GM18511 (cell line): ENCODE measurements around the gene KIF7.

Experiments used
- ATAC-seq: cut with Tn5 transposase; IDR thresholded peaks from one replicate; pipeline ENCODE4 v1.9.1; 2021; ENCODE audit warnings: mild to moderate bottlenecking, moderate library complexity; ENCODE audit not compliant: unreplicated experiment

KIF7 gene

GRCh38 chr15:89669941-89670340 lies 14.7 kb upstream of the KIF7 start:
- no peak for ATAC-seq

DNA sequence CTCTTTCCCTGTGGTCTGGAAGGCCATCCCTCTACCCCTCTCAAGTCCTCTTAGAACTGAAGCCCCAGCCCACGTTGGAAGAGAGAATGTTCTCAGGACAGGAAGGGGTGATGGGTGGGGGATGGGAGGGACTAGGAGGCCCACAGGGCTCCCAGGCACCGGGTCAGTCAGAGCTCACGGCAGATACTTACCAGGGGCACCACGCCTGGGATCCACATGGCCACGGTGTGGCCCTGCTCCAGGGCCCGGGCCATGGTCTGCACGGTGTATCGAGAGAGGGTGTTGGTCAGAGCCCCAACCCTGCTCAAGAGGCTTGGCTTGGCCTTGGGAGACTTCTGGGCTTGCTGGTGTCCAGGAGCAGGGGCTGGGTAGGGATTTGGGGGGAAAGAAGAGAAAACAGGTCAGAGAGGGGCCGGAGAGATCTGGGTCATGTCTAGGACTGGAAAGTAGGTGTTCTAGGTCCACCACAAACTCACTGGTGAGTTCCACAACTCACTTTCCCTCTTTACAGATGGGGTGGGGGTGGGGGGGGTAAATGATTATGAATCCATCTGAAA lies 14.1 kb upstream of the KIF7 start:
- no peak for ATAC-seq

DNA sequence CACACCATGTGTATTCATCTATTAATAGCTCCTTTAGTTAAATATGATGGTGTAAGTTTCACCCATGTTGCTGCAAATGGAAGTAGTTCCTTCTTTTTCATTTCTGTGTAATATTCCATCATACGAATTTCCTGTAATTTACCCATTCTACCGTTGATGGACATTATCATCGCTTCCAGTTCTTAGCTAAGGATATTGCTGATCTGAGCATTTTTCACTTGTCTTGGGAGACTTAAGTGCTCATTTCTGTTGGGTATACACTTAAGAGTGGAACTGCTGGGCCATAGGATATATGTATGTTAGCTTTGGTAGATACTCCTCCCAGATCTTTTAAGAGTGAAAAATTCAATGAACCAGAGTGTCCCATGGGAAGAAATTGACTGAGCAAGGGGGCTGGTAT lies 12.9 kb upstream of the KIF7 start:
- ATAC-seq = no peak

GRCh38 chr15:89667706-89667960 lies 12.4 kb upstream of the KIF7 start:
- ATAC-seq = no peak

GRCh38 chr15:89666858-89667705 lies 11.8 kb upstream of the KIF7 start:
- ATAC-seq = no peak

- ATAC-seq = peak; percentile 28
Observed at GRCh38 chr15:89666184-89666857, 11.1 kb upstream of the KIF7 start.

DNA sequence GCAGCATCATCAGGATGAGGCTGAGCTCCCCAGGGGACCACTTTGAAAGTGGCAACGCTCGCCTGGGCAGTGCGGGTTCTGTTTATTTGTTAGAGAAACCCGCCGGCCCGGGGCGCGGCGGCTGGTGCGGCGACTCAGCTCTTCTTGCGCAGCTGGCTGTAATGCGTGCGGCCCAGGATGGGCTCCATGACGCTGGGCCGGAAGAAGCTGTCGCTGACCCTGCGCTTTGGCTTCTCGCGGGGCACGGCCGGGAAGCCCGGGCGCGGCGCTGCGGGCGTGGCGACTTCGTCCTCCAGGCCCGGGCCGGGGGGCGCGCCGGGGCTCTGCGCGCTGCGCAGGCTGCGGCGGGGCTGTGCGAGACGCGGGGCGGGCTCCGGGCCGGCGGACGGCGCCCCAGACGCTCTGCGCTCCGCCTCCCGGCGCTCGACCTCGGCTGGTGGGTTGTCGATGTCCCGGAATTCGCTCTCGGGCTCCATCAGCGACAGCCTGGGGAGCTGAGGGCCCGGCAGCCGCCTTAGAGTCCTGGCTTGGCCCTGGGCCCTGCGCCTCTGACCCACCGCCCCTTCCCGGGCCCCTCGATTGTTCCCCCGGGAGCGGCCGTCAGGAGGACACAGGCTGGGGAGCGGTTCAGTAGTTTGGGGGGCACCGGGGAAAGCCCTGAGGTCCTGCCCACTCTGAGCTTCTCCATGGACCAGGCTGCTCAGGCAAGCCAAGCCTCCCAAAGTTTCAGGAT lies 10.3 kb upstream of the KIF7 start:
- ATAC-seq = peak; percentile 71

- ATAC-seq = no peak
Observed at GRCh38 chr15:89664441-89665350, 9.4 kb upstream of the KIF7 start.

GRCh38 chr15:89662893-89663626 lies 7.8 kb upstream of the KIF7 start:
- no peak for ATAC-seq

DNA sequence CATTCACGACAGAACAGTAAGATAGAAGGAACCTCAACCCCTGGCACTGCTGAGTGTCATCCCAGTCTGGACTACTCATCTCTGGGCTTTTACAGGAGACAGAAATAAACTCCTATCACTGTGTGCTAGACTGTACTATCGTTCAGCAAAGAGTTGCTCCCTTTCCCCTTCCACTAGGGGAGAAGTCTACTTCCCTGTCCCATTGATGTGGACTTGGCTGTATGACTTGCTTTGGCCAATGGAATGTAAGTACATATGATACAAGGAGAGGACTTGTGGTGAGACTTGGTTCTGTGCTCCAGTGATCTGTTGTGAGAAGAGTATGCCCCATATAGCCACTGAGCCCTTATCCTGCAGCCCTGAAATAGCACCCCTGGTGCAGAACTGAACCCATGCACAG lies 5.3 kb upstream of the KIF7 start:
- ATAC-seq = no peak

- ATAC-seq = no peak
Observed at GRCh38 chr15:89659295-89659694, 4.0 kb upstream of the KIF7 start.

- no peak for ATAC-seq
Observed at GRCh38 chr15:89657686-89658200, 2.5 kb upstream of the KIF7 start.

- ATAC-seq = no peak
Observed at GRCh38 chr15:89656116-89656815, 999 bp upstream of the KIF7 start.

DNA sequence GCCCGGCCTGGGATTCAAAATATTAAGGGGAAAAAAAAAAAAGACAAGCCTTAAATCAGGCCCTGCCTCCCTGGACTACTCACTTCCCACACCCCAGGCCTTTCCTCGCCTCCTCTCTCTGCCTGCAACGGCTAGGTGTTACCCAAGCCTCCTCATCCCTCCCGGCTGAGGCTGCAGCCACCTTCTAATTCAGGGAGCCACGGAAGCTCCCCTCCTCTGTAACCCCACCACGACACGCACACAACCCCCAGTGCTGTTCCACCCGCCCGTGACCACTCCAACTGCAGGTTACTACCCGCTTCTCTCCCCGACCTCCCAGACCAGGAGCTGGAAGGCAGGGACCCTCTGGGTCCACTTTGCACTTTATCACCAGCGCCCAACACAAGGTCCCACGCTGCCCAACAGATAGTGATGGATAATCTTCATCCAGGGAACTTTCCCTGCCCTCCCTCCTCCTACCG lies 936 bp downstream of the KIF7 start:
- ATAC-seq = no peak

GRCh38 chr15:89653578-89653977 lies 1.7 kb downstream of the KIF7 start:
- ATAC-seq = no peak

DNA sequence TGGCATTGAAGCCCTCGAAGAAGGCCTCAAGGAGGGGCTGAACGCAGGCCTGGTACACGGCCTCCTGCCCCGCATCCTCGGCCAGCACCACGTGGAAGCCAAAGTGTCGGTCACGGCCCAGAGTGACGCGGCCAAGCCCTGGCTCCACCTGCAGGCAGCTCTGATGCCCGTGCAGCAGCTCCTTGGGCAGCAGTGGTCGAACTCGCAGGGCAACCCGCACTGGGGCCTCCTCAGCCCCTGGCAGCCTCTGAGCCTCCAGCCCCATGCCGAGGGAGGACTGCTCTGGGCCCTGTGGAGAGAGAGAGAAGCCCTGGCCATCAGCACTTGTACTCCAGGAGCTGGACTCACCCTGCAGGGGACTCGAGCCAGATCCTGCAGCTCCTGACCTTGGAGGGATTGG lies 2.6 kb downstream of the KIF7 start:
- no peak for ATAC-seq

DNA sequence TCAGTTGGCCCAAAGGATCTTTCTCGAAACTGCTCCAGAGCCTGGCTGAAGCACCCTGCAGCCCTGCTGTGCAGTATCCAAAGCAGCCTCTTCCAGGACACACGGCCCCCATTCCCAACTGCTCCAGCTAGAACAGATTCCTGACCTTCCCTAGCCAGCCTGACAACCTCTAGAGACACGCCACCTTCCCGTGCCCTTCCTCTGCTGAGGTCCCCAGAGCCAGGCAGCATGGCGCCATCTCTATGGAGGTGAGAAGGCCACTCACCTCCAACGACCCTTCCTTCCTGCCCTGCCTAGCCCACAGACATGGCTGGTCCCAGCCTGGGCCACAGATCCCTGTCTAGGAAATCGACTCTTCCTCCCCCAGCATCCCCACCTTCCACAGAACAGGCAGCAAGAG lies 3.1 kb downstream of the KIF7 start:
- ATAC-seq = no peak

- ATAC-seq = no peak
Observed at GRCh38 chr15:89649716-89650115, 5.6 kb downstream of the KIF7 start.

- no peak for ATAC-seq
Observed at GRCh38 chr15:89649013-89649625, 6.1 kb downstream of the KIF7 start.
